Lower leg skin (tissue), 3 donors: ENCODE measurements around the gene ERG.

ENCODE experiments used
- CTCF ChIP-seq, 3 donors: fragments of 450-650 bp; IDR thresholded peaks; one replicate each; pipeline ENCODE4 v1.5.1; 2016; ENCODE audit warnings: antibody characterized with exemption in 3 of 3, mild to moderate bottlenecking in 3 of 3, moderate library complexity in 2 of 3
- POLR2A ChIP-seq, 2 donors: fragments of 450-650 bp; IDR thresholded peaks; one replicate each; pipeline ENCODE4 v1.6.1; 2016 to 2017; ENCODE audit warnings: antibody characterized with exemption in 2 of 2, mild to moderate bottlenecking in 1 of 2, moderate library complexity in 1 of 2

- TF ChIP-seq CTCF (IDR thresholded peaks at IDR 0.05) (no peak), POLR2A (IDR thresholded peaks at IDR 0.05) (no peak)
These were observed 28.6 kb downstream of the ERG start for GRCh38 chr21:38469642-38470041.
